ENCODE measurements around the gene KDM4B. TPM values are rescaled to one million over a fixed set of nuclear protein-coding genes. Genes with fewer than 3 reads are reported as not detected.

The KDM4B gene
- total RNA-seq, 1 donor from 2014 or later, result 39.0 TPM

DNA sequence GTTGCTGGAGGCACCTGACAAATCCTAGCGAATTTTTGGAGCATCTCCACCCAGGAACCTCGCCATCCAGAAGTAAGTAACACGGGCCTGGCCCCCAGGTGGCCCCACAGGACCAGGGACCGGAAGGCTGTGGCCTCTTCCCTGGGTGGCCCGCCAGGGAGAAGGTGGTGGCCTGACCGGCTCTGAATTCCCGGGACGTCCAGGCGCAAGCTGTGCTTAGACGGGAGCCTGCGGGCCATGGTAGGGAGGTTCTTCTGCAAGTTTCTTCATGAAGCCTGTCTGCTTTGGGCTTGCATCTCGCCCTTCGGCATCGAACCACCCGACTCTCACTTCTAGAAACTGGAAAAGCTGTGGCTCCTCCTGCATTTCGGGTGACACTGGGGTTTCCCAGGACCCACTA, 47.4 kb downstream of the KDM4B start:
- Histone ChIP-seq H3K4me1 (no peaks in the 10 kb centered on the region), H3K4me3 (no peak overlapping the region), H3K27me3 (no peaks in the 10 kb centered on the region), H3K27ac (no peak overlapping the region), H3K9me3 (no peaks in the 10 kb centered on the region), H3K36me3 (peaks cover 24% of the 10 kb centered on the region)
- intact Hi-C loops (cut with DNase I), result no loop called here
- no peak for ATAC-seq
- no peak for DNase-seq
- TF ChIP-seq, protein P1, sequence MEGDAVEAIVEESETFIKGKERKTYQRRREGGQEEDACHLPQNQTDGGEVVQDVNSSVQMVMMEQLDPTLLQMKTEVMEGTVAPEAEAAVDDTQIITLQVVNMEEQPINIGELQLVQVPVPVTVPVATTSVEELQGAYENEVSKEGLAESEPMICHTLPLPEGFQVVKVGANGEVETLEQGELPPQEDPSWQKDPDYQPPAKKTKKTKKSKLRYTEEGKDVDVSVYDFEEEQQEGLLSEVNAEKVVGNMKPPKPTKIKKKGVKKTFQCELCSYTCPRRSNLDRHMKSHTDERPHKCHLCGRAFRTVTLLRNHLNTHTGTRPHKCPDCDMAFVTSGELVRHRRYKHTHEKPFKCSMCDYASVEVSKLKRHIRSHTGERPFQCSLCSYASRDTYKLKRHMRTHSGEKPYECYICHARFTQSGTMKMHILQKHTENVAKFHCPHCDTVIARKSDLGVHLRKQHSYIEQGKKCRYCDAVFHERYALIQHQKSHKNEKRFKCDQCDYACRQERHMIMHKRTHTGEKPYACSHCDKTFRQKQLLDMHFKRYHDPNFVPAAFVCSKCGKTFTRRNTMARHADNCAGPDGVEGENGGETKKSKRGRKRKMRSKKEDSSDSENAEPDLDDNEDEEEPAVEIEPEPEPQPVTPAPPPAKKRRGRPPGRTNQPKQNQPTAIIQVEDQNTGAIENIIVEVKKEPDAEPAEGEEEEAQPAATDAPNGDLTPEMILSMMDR (IDR thresholded peaks at IDR 0.05), result no peak

DNA sequence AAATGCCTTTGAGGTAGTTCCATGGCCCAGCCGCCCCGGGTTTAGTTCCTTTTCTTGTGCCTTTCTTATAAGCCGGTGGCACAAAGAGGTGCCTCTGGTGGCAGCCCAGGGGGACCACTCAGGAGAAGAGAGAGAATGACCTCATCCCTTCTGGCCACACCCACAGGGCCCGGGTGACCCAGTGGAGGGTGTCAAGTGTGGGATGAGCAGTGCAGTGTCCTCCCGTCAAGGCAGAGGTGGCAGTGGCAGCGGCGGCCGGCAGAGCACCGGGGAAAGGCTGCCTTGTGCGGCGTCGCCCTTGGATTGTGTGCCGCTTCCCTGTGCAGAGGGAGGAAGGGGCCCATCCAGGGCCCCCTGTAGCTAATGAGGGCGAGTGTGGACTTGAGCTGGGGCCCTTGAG, 47.9 kb downstream of the KDM4B start:
- ATAC-seq, result no peak
- intact Hi-C loops (cut with DNase I), result no loop called here
- peaks cover 24% of the 10 kb centered on the region for H3K36me3 ChIP-seq

DNA sequence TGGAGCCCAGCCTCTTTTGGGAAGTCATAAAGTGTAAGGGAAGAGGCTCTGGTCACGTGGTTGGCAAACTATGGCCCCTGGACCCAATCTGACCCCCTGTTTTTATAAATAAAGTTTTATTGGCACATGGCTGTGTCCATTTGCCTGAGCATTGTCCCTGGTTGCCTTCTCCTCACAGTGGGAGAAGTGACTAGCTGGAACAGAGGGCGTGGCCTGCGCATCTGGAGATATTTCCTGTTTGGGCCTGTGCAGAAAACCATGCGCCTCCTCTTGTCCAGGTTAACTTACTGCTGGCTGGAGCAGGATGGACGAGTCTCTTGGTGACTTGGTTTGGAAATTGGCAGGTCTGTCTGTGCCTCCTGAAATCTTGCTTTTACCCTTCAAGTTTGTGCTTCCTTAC, 48.3 kb downstream of the KDM4B start:
- H3K4me3 ChIP-seq, result no peak overlapping the region
- TF ChIP-seq, protein P1 (IDR thresholded peaks at IDR 0.05), result no peak
- no peaks in the 10 kb centered on the region for H3K4me1 ChIP-seq
- intact Hi-C loops (cut with DNase I), result no loop called here
- H3K9me3 ChIP-seq, result no peaks in the 10 kb centered on the region
- peaks cover 24% of the 10 kb centered on the region for H3K36me3 ChIP-seq
- DNase-seq (no peak), ATAC-seq (no peak)
- H3K27me3 ChIP-seq, result no peaks in the 10 kb centered on the region
- H3K27ac ChIP-seq, result no peak overlapping the region

More for the DNA sequence above, 47.9 kb downstream of the KDM4B start:
- TF ChIP-seq, protein P1 (IDR thresholded peaks at IDR 0.05), result no peak
- Histone ChIP-seq H3K4me3 (no peak overlapping the region), H3K27ac (no peak overlapping the region), H3K9me3 (no peaks in the 10 kb centered on the region), H3K27me3 (no peaks in the 10 kb centered on the region), H3K4me1 (no peaks in the 10 kb centered on the region)
- no peak for DNase-seq

DNA sequence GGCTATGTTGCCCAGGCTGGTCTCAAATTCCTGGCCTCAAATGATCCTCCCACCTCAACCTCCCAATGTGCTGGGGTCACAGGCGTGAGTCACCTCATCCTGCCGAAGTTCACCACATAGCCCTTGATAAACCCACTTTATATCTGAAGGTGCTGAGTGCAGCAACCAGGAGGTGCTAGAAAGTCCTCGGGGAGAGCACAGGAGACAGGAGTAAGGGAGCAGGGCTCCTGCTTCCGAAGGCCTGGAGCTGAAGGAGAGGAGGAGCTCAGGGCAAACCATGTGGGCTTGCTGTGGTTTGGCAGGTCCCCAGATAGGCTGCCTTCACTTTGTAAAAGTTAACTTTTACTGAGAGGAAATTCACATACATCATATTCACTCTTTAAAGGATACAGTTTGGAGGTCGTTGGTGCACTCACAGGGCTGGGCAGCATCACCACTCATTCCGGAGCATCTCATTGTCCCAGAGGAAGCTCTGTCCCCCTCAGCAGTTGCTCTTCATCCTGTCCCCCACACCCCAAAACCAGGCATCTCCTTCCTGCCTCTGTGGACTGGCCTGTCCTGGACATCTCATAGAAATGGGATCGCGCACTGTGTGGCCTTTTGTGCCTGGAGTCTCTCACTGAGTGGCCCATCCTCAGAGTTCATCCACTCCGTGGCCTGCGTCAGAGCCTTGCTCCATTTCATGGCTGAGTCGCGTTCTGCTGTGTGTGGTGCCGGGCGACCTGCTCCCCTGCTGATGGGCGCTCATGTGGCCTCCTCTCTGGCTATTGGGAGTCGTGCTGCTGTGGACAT, 49.5 kb downstream of the KDM4B start:
- intact Hi-C loops (cut with DNase I), result no loop called here
- H3K27me3 ChIP-seq, result no peaks in the 10 kb centered on the region
- H3K9me3 ChIP-seq, result no peaks in the 10 kb centered on the region
- H3K4me1 ChIP-seq, result no peaks in the 10 kb centered on the region
- no peak overlapping the region for H3K27ac ChIP-seq
- DNase-seq, result no peak
- no peak overlapping the region for H3K4me3 ChIP-seq
- no peak for ATAC-seq
- TF ChIP-seq, protein P1 (IDR thresholded peaks at IDR 0.05), result no peak
- H3K36me3 ChIP-seq, result peaks cover 24% of the 10 kb centered on the region

DNA sequence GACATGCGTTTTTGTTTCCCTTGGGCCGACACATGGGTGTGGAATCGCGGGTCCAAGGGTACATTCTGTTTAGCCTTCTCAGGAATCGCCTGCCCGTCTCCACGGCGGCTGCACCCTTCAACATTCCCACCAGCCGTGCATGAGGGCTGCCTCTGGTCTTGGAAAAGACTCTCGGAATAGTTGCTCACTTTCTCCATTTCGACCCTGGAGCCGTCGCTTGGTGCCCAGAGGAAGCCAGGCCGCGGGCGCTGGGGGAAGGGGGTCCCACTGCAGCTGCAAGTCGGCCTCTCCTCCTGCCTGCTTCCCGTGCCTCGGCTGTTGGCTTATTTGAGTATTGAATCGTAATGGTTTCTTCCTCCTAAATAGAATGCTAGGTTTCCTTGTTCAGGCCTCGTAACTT, 51.5 kb downstream of the KDM4B start:
- TF ChIP-seq, protein P1 (IDR thresholded peaks at IDR 0.05), result no peak
- Histone ChIP-seq H3K9me3 (no peaks in the 10 kb centered on the region), H3K27me3 (no peaks in the 10 kb centered on the region), H3K4me3 (no peak overlapping the region), H3K4me1 (no peaks in the 10 kb centered on the region), H3K36me3 (peaks cover 24% of the 10 kb centered on the region), H3K27ac (no peak overlapping the region)
- DNase-seq (no peak), ATAC-seq (no peak)
- intact Hi-C loops (cut with DNase I), result no loop called here

Measured in upper lobe of right lung (tissue), 1 donor.